HepG2 (cell line): ENCODE results near the gene EP300. TPM values are rescaled to one million over a fixed set of nuclear protein-coding genes. Genes with fewer than 3 reads are reported as not detected.
A peak's percentile ranks its signal among the peaks of the same experiment; 100 is the strongest.

Experiments used
- ATAC-seq: fragments of 200-7000 bp; cut with Tn5 transposase; 3 replicates; pipeline ENCODE4 v1.9.1; 2020; ENCODE audit warnings: mild to moderate bottlenecking, moderate library complexity
- BruUV-seq: library from RNA; stranded (reverse); fragments of 400-500 nt; replicated peaks from 2 replicates; lab custom pipeline; 2021; lab: Mats Ljungman, UMichigan
- CTCF ChIA-PET: fragments of 300-600 bp; formaldehyde crosslinking; extraction: SDS; loops from one replicate; lab custom pipeline; 2021; ENCODE audit warnings: low total read pairs, inconsistent platforms, low intra/inter-chr PET ratio; lab: Yijun Ruan, JAX
- POLR2A ChIA-PET: fragments of 350-600 bp; sonication (Branson Sonifier 250); formaldehyde crosslinking; loops from one replicate; lab custom pipeline; 2020; ENCODE audit warnings: antibody characterized with exemption, inconsistent platforms; lab: Yijun Ruan, JAX
- DNase-seq: peaks from one replicate; pipeline ENCODE4 v3.0.0-alpha.2; 2015; ENCODE audit warnings: low spot score
- FAIRE-seq: peaks from 3 replicates; lab custom pipeline; 2011; peaks lifted over from hg19 to GRCh38; lab: Jason Lieb, UNC
- H2AFZ ChIP-seq: one replicate; pipeline ENCODE4 v1.6.1; 2011; ENCODE audit warnings: low read length, inconsistent platforms
- H3K27ac ChIP-seq: fragments of 300-600 bp; 3 replicates; pipeline ENCODE4 v1.8.0; 2011; ENCODE audit warnings: mixed run types, mild to moderate bottlenecking, mixed read lengths, low read length, inconsistent platforms; ENCODE audit not compliant: insufficient read depth; ENCODE audit errors: extremely low read length
- H3K27me3 ChIP-seq, 2 experiments: fragments of 200-600 bp in 1 of 2; 2 replicates in 1 of 2; 3 replicates in 1 of 2; pipeline versions ENCODE4 v1.6.0 to v1.8.0; 2011; ENCODE audit warnings: low read length in 2 of 2, mild to moderate bottlenecking in 2 of 2, moderate library complexity in 2 of 2, inconsistent platforms in 1 of 2; ENCODE audit not compliant: insufficient read depth in 2 of 2, control insufficient read depth in 1 of 2
- H3K36me3 ChIP-seq, 2 experiments: fragments of 200-600 bp in 1 of 2; replicated peaks in 1 of 2; 2 replicates in 1 of 2; 3 replicates in 1 of 2; pipeline versions ENCODE4 v1.5.1 to v1.8.0; 2011; ENCODE audit warnings: low read length in 2 of 2, inconsistent platforms in 1 of 2; ENCODE audit not compliant: insufficient read depth in 2 of 2, control insufficient read depth in 1 of 2
- H3K4me1 ChIP-seq: 2 replicates; pipeline ENCODE4 v1.5.1; 2012; ENCODE audit warnings: low read length, inconsistent platforms; ENCODE audit not compliant: insufficient read depth
- H3K4me2 ChIP-seq: 2 replicates; pipeline ENCODE4 v1.6.0; 2011; ENCODE audit warnings: low read depth, low read length, inconsistent platforms
- H3K4me3 ChIP-seq, 3 experiments: fragments of 200-600 bp in 1 of 3; sonication (generic), shearing (Covaris generic) in 1 of 3; replicated peaks in 1 of 3; 2 replicates each; pipeline ENCODE4 v1.5.1; 2011 to 2016; ENCODE audit warnings: low read length in 3 of 3, inconsistent platforms in 2 of 3, low read depth in 2 of 3, mild to moderate bottlenecking in 2 of 3, control low read depth in 1 of 3, mixed read lengths in 1 of 3; ENCODE audit not compliant: insufficient read depth in 1 of 3
- H3K79me2 ChIP-seq: one replicate; pipeline ENCODE4 v1.6.1; 2011; ENCODE audit warnings: low read length, inconsistent platforms; ENCODE audit not compliant: insufficient read depth
- H3K9ac ChIP-seq: 2 replicates; pipeline ENCODE4 v1.6.0; 2011; ENCODE audit warnings: mild to moderate bottlenecking, low read depth, low read length, inconsistent platforms; ENCODE audit not compliant: insufficient read depth
- H3K9me3 ChIP-seq: 2 replicates; pipeline ENCODE4 v1.5.1; 2012; ENCODE audit warnings: mild to moderate bottlenecking, low read length
- H4K20me1 ChIP-seq: 2 replicates; pipeline ENCODE4 v1.6.0; 2011; ENCODE audit warnings: inconsistent platforms, mild to moderate bottlenecking, low read length, moderate library complexity; ENCODE audit not compliant: insufficient read depth
- ASH2L ChIP-seq: fragments of 300-600, 200-600 bp; sonication (generic); IDR thresholded peaks from 2 replicates; pipeline ENCODE4 v1.7.0; 2017; ENCODE audit warnings: low read depth, mild to moderate bottlenecking, moderate library complexity, mixed read lengths, low read length; ENCODE audit not compliant: insufficient read length
- HES4 ChIP-seq: sonication (generic); formaldehyde crosslinking; IDR thresholded peaks from 2 replicates; pipeline ENCODE4 v1.9.0; 2021; ENCODE audit warnings: mild to moderate bottlenecking, missing genetic modification reagents, borderline replicate concordance
- HNRNPL ChIP-seq: fragments of 200-400 bp; formaldehyde crosslinking; IDR thresholded peaks from 2 replicates; pipeline ENCODE4 v1.6.1; 2017; ENCODE audit warnings: mild to moderate bottlenecking, low read depth, low read length
- KMT2A ChIP-seq: sonication (generic); formaldehyde crosslinking; IDR thresholded peaks from 2 replicates; pipeline ENCODE4 v1.4.0; 2020; ENCODE audit warnings: missing genetic modification reagents
- NFKB2 ChIP-seq: sonication (generic); formaldehyde crosslinking; IDR thresholded peaks from 2 replicates; pipeline ENCODE4 v1.4.0; 2020; ENCODE audit warnings: missing genetic modification reagents, borderline replicate concordance
- SOX6 ChIP-seq, 2 experiments: fragments of 450-650 bp in 1 of 2; sonication (generic) in 1 of 2; formaldehyde crosslinking in 1 of 2; IDR thresholded peaks; 2 replicates each; pipeline versions ENCODE4 v1.4.0 to v1.6.1; 2017 to 2020; ENCODE audit warnings: antibody characterized with exemption in 1 of 2, mild to moderate bottlenecking in 1 of 2, missing genetic modification reagents in 1 of 2
- TBP ChIP-seq: sonication (generic); formaldehyde crosslinking; IDR thresholded peaks from 2 replicates; pipeline ENCODE4 v1.5.0; 2020; ENCODE audit warnings: missing genetic modification reagents
- THYN1 ChIP-seq: sonication (generic); formaldehyde crosslinking; IDR thresholded peaks from 2 replicates; pipeline ENCODE4 v1.8.1; 2023; ENCODE audit warnings: low read depth, mild to moderate bottlenecking, moderate library complexity, missing genetic modification reagents, borderline replicate concordance
- TMF1 ChIP-seq: sonication (generic); formaldehyde crosslinking; IDR thresholded peaks from 2 replicates; pipeline ENCODE4 v1.8.1; 2022; ENCODE audit warnings: low read depth, missing genetic modification reagents
- YY1 ChIP-seq: IDR thresholded peaks from 2 replicates; pipeline ENCODE4 v1.6.1; 2011; ENCODE audit warnings: low read length, low read depth, moderate library complexity, mild to moderate bottlenecking; ENCODE audit not compliant: insufficient read depth, insufficient replicate concordance
- ZNF160 ChIP-seq: sonication (generic); formaldehyde crosslinking; IDR thresholded peaks from 2 replicates; pipeline ENCODE4 v1.8.0; 2022; ENCODE audit warnings: mild to moderate bottlenecking, inconsistent platforms, missing genetic modification reagents
- ZNF446 ChIP-seq: sonication (generic); formaldehyde crosslinking; IDR thresholded peaks from 2 replicates; pipeline ENCODE4 v1.5.0; 2020; ENCODE audit warnings: mild to moderate bottlenecking, missing genetic modification reagents
- ZNF501 ChIP-seq: sonication (generic); formaldehyde crosslinking; IDR thresholded peaks from 2 replicates; pipeline ENCODE4 v1.5.1; 2020; ENCODE audit warnings: mild to moderate bottlenecking, moderate library complexity, missing genetic modification reagents
- WGBS: methylation state at CpG from one replicate; pipeline ENCODE4 v1.1.6; 2017; ENCODE audit warnings: low lambda C conversion rate; 5-methylcytosine and 5-hydroxymethylcytosine counted together
- in situ Hi-C: cut with HindIII; loops from 2 replicates; pipeline ENCODE4 v1.10.0; 2017; ENCODE audit warnings: low pct_unique_long_range_greater_than_20kb; ENCODE audit not compliant: extremely low pct_ligation_motif_present
- intact Hi-C: fragments of 100-400 bp; cut with micrococcal nuclease; formaldehyde crosslinking; loops from one replicate; pipeline ENCODE4 v1.10.0; 2022; ENCODE audit not compliant: unreplicated experiment
- polyA plus RNA-seq, 8 experiments: library from polyadenylated mRNA; depleted of rRNA in 3 of 8; stranded (reverse) in 7 of 8; unstranded in 1 of 8; fragments of >200 nt; fragmentation: Illumina TruSeq in 4 of 8; extraction: Trizol in 4 of 8; gene quantifications; 2 replicates each; pipeline versions ENCODE4 v1.2.1 to v1.2.3, GENCODE V29; 2011 to 2016; ENCODE audit warnings: low read depth in 4 of 8, missing spikeins in 1 of 8, mixed read lengths in 1 of 8; ENCODE audit not compliant: insufficient read depth in 1 of 8
- total RNA-seq, 5 experiments: library from RNA; depleted of rRNA; stranded (reverse); fragments of >200 nt; fragmentation: Illumina TruSeq; extraction: Trizol; gene quantifications; 2 replicates each; pipeline ENCODE4 v1.2.3, GENCODE V29; 2016; ENCODE audit warnings: low read depth in 1 of 5
- TF ChIP-seq, protein P1 (sequence below): sonication (generic); formaldehyde crosslinking; conservative IDR thresholded peaks from 2 replicates; pipeline ENCODE4 v1.8.0; 2022; ENCODE audit warnings: missing genetic modification reagents
- TF ChIP-seq, protein P2 (sequence below): IDR thresholded peaks from 2 replicates; pipeline ENCODE4 v1.6.1; 2016; ENCODE audit warnings: low read depth, borderline replicate concordance
- TF ChIP-seq, protein P3 (sequence below): IDR thresholded peaks from 2 replicates; pipeline ENCODE4 v1.4.0; 2020; ENCODE audit warnings: mild to moderate bottlenecking, missing genetic modification reagents

EP300 gene
- total and polyA plus RNA-seq, 2 of the 13 experiments (the other 11 are each of a cell fraction or from before 2014, with no cell fraction given): 13.6 to 14.9 TPM

DNA sequence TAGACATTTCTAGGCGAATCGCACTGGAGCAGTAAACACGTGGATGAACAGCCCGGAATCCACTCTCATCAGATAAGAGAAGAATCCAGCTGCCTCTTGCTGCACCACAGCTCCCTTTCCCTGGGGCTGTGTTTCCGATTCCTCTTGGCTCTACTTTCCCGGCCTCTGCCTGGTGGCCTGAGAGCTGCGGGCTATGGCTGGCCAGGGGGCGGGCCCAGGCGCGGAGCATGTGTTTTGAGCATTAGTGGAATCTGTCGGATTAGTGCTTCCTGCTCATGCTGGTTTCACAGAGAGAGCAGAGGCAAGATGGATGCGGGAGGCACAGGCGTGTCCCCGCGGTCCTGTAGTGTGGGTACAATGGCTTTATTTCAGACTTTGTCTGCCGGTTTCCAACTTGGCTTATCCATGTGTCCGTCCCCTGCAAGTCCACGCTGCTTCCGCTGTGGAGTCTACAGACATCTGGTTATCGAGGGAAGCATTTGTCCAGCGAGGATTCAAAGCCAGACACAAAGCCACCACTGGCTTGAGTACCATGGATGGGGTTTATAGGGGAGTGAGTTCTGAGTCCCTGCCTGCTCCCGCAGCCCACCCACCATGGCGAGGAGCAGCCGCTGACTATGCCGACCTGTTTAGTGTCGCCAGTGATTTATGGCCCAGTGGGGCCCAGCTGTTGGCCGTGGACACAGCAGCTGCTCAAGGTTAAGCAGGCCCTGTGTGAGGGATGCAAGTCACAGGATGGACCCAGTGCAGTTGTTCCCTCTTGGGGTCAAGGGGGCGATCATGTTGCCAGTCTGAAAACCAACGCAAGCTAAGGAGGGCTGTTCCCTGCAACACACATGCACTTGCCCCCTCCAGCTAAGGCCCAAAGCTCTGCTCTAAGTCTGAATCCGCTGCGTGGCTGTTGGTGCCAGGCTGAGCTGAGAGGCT, 43.3 kb upstream of the EP300 start:
- Histone ChIP-seq H3K79me2 (no peaks in the 10 kb centered on the region), H3K4me1 (peaks cover 55% of the 10 kb centered on the region), H3K36me3 (no peaks in the 10 kb centered on the region), H3K27ac (peak overlapping the region; percentile 16), H3K4me2 (peak overlapping the region; percentile 87), H3K27me3 (no peaks in the 10 kb centered on the region; a peak in 1 of 5 replicates), H2AFZ (peak overlapping the region; percentile 96), H3K9me3 (no peaks in the 10 kb centered on the region), H3K9ac (peak overlapping the region; percentile 38), H3K4me3 (peak overlapping the region; percentile 41 to 61 (median 46)), H4K20me1 (no peaks in the 10 kb centered on the region)
- DNase-seq (peak; percentile 61), FAIRE-seq (peak; percentile 44), ATAC-seq (peak; percentile 91)
- intact Hi-C loops: no loop called here
- ChIA-PET CTCF (no interaction called here), POLR2A (interaction anchor here (1.0 to 4.2 kb wide), 3 partner anchors 27 to 98 kb away, joined by 4 to 31 read pairs (median 6); partner anchors contain the start of gene RBX1)
- in situ Hi-C loops: no loop called here
- no TSS peak for BruUV-seq
- WGBS: 10% methylated on average over 13 of the region's 31 CpGs
- TF ChIP-seq, protein P1, sequence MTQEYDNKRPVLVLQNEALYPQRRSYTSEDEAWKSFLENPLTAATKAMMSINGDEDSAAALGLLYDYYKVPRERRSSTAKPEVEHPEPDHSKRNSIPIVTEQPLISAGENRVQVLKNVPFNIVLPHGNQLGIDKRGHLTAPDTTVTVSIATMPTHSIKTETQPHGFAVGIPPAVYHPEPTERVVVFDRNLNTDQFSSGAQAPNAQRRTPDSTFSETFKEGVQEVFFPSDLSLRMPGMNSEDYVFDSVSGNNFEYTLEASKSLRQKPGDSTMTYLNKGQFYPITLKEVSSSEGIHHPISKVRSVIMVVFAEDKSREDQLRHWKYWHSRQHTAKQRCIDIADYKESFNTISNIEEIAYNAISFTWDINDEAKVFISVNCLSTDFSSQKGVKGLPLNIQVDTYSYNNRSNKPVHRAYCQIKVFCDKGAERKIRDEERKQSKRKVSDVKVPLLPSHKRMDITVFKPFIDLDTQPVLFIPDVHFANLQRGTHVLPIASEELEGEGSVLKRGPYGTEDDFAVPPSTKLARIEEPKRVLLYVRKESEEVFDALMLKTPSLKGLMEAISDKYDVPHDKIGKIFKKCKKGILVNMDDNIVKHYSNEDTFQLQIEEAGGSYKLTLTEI (CRISPR knock-in tag): no peak
- TF ChIP-seq YY1 (peak; percentile 46), HNRNPL (no peak), ASH2L (peak; percentile 21), HES4 (CRISPR knock-in tag) (no peak), SOX6 (IDR thresholded peaks at IDR 0.05) (no peak), SOX6 (CRISPR knock-in tag; IDR thresholded peaks at IDR 0.05) (peak; percentile 43; the same call in 1 of the 2 replicates), ZNF160 (CRISPR knock-in tag) (no peak), NFKB2 (CRISPR knock-in tag) (no peak; the same call in 1 of the 2 replicates), ZNF501 (CRISPR knock-in tag) (peak; percentile 61), TBP (CRISPR knock-in tag) (no peak), TMF1 (CRISPR knock-in tag) (0 out of 2 replicates have a peak, but pooled peaks have one; percentile 35), THYN1 (no peak), KMT2A (no peak), ZNF446 (CRISPR knock-in tag) (no peak)
- TF ChIP-seq, protein P2, sequence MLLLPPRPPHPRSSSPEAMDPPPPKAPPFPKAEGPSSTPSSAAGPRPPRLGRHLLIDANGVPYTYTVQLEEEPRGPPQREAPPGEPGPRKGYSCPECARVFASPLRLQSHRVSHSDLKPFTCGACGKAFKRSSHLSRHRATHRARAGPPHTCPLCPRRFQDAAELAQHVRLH: peak; percentile 20; the same call in 1 of the 2 replicates
- TF ChIP-seq, protein P3, sequence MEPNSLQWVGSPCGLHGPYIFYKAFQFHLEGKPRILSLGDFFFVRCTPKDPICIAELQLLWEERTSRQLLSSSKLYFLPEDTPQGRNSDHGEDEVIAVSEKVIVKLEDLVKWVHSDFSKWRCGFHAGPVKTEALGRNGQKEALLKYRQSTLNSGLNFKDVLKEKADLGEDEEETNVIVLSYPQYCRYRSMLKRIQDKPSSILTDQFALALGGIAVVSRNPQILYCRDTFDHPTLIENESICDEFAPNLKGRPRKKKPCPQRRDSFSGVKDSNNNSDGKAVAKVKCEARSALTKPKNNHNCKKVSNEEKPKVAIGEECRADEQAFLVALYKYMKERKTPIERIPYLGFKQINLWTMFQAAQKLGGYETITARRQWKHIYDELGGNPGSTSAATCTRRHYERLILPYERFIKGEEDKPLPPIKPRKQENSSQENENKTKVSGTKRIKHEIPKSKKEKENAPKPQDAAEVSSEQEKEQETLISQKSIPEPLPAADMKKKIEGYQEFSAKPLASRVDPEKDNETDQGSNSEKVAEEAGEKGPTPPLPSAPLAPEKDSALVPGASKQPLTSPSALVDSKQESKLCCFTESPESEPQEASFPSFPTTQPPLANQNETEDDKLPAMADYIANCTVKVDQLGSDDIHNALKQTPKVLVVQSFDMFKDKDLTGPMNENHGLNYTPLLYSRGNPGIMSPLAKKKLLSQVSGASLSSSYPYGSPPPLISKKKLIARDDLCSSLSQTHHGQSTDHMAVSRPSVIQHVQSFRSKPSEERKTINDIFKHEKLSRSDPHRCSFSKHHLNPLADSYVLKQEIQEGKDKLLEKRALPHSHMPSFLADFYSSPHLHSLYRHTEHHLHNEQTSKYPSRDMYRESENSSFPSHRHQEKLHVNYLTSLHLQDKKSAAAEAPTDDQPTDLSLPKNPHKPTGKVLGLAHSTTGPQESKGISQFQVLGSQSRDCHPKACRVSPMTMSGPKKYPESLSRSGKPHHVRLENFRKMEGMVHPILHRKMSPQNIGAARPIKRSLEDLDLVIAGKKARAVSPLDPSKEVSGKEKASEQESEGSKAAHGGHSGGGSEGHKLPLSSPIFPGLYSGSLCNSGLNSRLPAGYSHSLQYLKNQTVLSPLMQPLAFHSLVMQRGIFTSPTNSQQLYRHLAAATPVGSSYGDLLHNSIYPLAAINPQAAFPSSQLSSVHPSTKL (CRISPR knock-in tag): peak; percentile 34
